ENCODE measurements around the gene TGFBR1. TPM values are rescaled to one million over a fixed set of nuclear protein-coding genes. Genes with fewer than 3 reads are reported as not detected.

Gene TGFBR1
- total and polyA plus RNA-seq, 2 donors (not counting 3 experiments of a cell fraction or from before 2014, with no cell fraction given) = 5.8 to 18.6 TPM

- H3K9me3 ChIP-seq (replicated peaks; ENCODE audit: control insufficient read depth, insufficient read depth, low read length) = no peaks in the 10 kb centered on the region
- dilution Hi-C loops (cut with MboI; ENCODE audit: extremely low pct_ligation_motif_present, low sequenced_read_pairs) = no loop called here
- no peak for DNase-seq (ENCODE audit: low read depth, low spot score)
- intact Hi-C loops (cut with micrococcal nuclease) = no loop called here
- H3K27ac ChIP-seq (ENCODE audit: insufficient read depth, low read depth, low read length) = no peak overlapping the region
- peaks cover 13% of the 10 kb centered on the region for H3K4me1 ChIP-seq (ENCODE audit: control insufficient read depth, extremely low read depth, insufficient read depth, low read length)
- ChIA-PET POLR2A (no interaction called here), CTCF (interaction anchor here (0.6 to 3.0 kb wide), 2 partner anchors 8 to 92 kb away, joined by 3 to 9 read pairs; no protein-coding TSS in a partner anchor)
- peak overlapping the region; percentile 56 for H2AFZ ChIP-seq (ENCODE audit: low read depth, low read length)
- BruUV-seq (replicated peaks) = no TSS peak
- no peaks in the 10 kb centered on the region for H4K20me1 ChIP-seq (replicated peaks; ENCODE audit: control insufficient read depth, extremely low read depth, insufficient read depth, low read length)
- H3K9me1 ChIP-seq (replicated peaks; ENCODE audit: control insufficient read depth, extremely low read depth, insufficient read depth, low read length) = no peaks in the 10 kb centered on the region
- peak overlapping the region; percentile 84 for H3K4me2 ChIP-seq (ENCODE audit: insufficient read depth, low read length)
- H3K36me3 ChIP-seq (ENCODE audit: control insufficient read depth in 2 of 2, extremely low read depth in 1 of 2, insufficient read depth in 2 of 2, low read length in 2 of 2) = no peaks in the 10 kb centered on the region
- H3K4me3 ChIP-seq (replicated peaks in 1 of 3; ENCODE audit: insufficient read depth in 1 of 3, low read depth in 1 of 3, low read length in 3 of 3) = peak overlapping the region; percentile 33 to 84 (median 57)
- H3K9ac ChIP-seq (replicated peaks; ENCODE audit: extremely low read depth, insufficient read depth, low read length) = peak overlapping the region; percentile 74
- peaks cover 5% of the 10 kb centered on the region for H3K79me2 ChIP-seq (ENCODE audit: control insufficient read depth, insufficient read depth, low read length)
- H3K27me3 ChIP-seq (ENCODE audit: control insufficient read depth in 2 of 2, insufficient read depth in 2 of 2, low read length in 2 of 2) = no peaks in the 10 kb centered on the region
- no peak for FAIRE-seq
- TF ChIP-seq FOS (IDR thresholded peaks at IDR 0.05; ENCODE audit: borderline replicate concordance, insufficient read depth, low read length) (no peak), POLR2A (IDR thresholded peaks at IDR 0.05; ENCODE audit: low read depth, low read length) (no peak), CTCF (IDR thresholded peaks at IDR 0.05; ENCODE audit: extremely low read depth in 1 of 2, insufficient read depth in 1 of 2, low read depth in 1 of 2, low read length in 2 of 2) (no peak), MYC (IDR thresholded peaks at IDR 0.05; ENCODE audit: low read depth, low read length) (no peak), POLR2AphosphoS5 (IDR thresholded peaks at IDR 0.05; ENCODE audit: insufficient read depth, low read depth, low read length) (no peak), JUN (IDR thresholded peaks at IDR 0.05; ENCODE audit: borderline replicate concordance, insufficient read depth, insufficient read length, low read depth) (no peak), EZH2 (IDR thresholded peaks at IDR 0.05; ENCODE audit: borderline replicate concordance, low read depth, low read length, severe bottlenecking) (no peak), MAX (IDR thresholded peaks at IDR 0.05; ENCODE audit: insufficient read depth, insufficient read length) (no peak), GATA2 (IDR thresholded peaks at IDR 0.05; ENCODE audit: insufficient read depth, insufficient read length, low read depth, low read length) (no peak)
Measured at GRCh38 chr9:99106044-99106375, 1.1 kb downstream of the TGFBR1 start.
